ENCODE results near the gene SCARF1. TPM values are rescaled to one million over a fixed set of nuclear protein-coding genes. Genes with fewer than 3 reads are reported as not detected.

The SCARF1 gene
- total RNA-seq, 1 experiment from 2014 or later, result 2.2 TPM

DNA sequence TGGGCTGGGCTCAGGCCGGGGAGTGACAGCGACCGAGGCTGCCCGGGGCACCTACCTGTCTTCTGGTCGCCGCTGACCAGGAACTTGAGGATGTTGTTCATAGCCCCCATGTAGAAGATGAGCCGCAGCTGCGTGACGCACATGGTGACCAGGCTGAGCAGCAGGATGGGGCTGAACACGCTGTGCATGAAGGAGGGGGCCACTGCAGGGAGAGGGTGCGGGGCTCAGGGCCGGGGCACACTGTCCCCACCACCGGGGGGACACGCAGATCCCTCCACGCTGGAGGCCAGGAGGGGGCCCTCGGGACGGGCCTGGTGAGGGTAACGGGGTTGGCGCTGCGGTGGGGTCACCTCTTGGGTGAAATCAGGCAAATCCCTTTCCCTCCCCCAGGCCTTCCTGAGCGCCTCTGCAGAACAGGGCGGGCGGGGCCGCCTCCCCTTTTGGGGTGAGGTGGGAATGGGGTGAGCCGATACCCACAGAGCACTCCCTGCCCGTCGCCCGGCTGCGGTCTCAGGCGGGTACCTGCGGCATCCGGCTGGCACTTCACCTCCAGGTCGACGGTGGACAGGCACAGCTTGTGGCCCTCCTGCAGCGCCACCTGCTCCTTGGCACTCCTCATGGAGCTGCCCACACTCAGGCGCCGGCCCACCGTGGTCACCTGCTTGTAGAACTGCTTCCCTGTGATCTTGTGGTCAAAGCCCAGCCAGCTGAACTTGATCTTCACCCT, 54.6 kb downstream of the SCARF1 start:
- H3K27ac ChIP-seq, result peak overlapping the region; percentile 30; the same call in 1 of the 2 replicates
- H3K4me2 ChIP-seq, result peak overlapping the region; percentile 74
- no peaks in the 10 kb centered on the region for H3K79me2 ChIP-seq (ENCODE audit: low read depth)
- H3K36me3 ChIP-seq (ENCODE audit: low read depth), result no peaks in the 10 kb centered on the region
- peaks cover 30% of the 10 kb centered on the region for H3F3A ChIP-seq (ENCODE audit: insufficient read depth, low read depth)
- BruUV-seq (replicated peaks), result no TSS peak
- H2AFZ ChIP-seq, result no peak overlapping the region
- no peaks in the 10 kb centered on the region for H3K9me2 ChIP-seq (ENCODE audit: insufficient read depth)
- ChIA-PET CTCF (interaction anchor here (0.9 kb wide), 1 partner anchor 58 kb away, joined by 3 read pairs; no protein-coding TSS in a partner anchor), POLR2A (ENCODE audit: unreplicated experiment) (interaction anchor here (0.5 to 0.8 kb wide), 5 partner anchors 12 to 813 kb away, joined by 3 to 7 read pairs (median 4); partner anchors contain the start of gene RILP)
- no peaks in the 10 kb centered on the region for H3K27me3 ChIP-seq (ENCODE audit: insufficient read depth, low read depth)
- H3K4me3 ChIP-seq, result peak overlapping the region; percentile 19; the same call in 1 of the 2 replicates
- intact Hi-C loops (cut with micrococcal nuclease; ENCODE audit: unreplicated experiment), result loop anchor here (1.0 kb wide), 2 partner anchors 14 to 26 kb away; no protein-coding TSS in a partner anchor
- TF ChIP-seq EZH2 (IDR thresholded peaks at IDR 0.05; ENCODE audit: low read depth), result no peak
- TF ChIP-seq, protein P1, sequence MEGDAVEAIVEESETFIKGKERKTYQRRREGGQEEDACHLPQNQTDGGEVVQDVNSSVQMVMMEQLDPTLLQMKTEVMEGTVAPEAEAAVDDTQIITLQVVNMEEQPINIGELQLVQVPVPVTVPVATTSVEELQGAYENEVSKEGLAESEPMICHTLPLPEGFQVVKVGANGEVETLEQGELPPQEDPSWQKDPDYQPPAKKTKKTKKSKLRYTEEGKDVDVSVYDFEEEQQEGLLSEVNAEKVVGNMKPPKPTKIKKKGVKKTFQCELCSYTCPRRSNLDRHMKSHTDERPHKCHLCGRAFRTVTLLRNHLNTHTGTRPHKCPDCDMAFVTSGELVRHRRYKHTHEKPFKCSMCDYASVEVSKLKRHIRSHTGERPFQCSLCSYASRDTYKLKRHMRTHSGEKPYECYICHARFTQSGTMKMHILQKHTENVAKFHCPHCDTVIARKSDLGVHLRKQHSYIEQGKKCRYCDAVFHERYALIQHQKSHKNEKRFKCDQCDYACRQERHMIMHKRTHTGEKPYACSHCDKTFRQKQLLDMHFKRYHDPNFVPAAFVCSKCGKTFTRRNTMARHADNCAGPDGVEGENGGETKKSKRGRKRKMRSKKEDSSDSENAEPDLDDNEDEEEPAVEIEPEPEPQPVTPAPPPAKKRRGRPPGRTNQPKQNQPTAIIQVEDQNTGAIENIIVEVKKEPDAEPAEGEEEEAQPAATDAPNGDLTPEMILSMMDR (conservative IDR thresholded peaks at IDR 0.05), result no peak
- H3K4me1 ChIP-seq (replicated peaks; ENCODE audit: insufficient read depth), result peaks cover 24% of the 10 kb centered on the region
- H3K9me3 ChIP-seq (ENCODE audit: insufficient read depth, low read depth), result no peaks in the 10 kb centered on the region
- DNase-seq, result no peak
- 0 out of 2 replicates have a peak, but pooled peaks cover 4% of the 10 kb centered on the region for H4K20me1 ChIP-seq (ENCODE audit: insufficient read depth)

DNA sequence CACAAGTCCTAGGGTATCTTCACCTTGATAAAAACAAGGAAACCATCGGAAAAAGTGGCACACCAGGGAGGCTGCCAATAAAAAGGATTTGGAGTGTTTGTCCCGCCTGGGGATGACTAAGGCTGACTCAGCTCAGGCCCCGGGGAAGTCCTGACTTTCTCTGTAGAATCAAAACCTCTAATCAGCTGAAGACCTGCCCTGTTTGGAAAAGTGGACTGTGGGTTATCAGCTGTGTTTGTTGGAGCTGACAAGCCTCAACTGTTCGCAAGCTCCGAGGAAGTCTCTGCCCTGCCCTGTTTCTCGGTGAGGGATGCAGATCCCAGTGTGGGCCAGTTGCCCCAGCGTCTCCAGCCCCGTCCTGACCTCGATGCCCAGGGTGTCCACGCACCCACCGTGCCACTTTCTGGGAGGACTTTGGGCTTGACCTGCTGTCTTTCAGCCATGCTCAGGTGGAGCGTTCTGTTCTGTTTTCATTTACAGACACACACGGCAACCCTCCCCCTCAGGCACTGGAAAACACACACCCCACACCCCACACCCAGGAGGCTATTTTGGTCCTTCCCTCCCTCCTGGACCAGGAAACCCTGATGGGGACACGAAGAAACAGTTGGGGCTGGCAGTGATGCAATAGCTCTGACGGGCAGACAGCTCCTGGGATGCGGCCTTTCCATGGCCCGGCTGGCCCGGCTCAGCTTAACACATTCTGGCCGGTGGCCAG, 55.3 kb downstream of the SCARF1 start:
- TF ChIP-seq, protein P1 (conservative IDR thresholded peaks at IDR 0.05), result no peak
- no peak for TF ChIP-seq EZH2 (IDR thresholded peaks at IDR 0.05; ENCODE audit: low read depth)
- no peaks in the 10 kb centered on the region for H3K27me3 ChIP-seq (ENCODE audit: insufficient read depth, low read depth)
- BruUV-seq (replicated peaks), result no TSS peak
- intact Hi-C loops (cut with micrococcal nuclease; ENCODE audit: unreplicated experiment), result loop anchor here (1.0 kb wide), 2 partner anchors 13 to 27 kb away; no protein-coding TSS in a partner anchor
- peak overlapping the region; percentile 74 for H3K4me2 ChIP-seq
- H3K79me2 ChIP-seq (ENCODE audit: low read depth), result no peaks in the 10 kb centered on the region
- CTCF ChIA-PET, result interaction anchor here (0.5 to 0.9 kb wide), 3 partner anchors 16 to 167 kb away, joined by 3 read pairs; no protein-coding TSS in a partner anchor
- H3K4me1 ChIP-seq (replicated peaks; ENCODE audit: insufficient read depth), result peaks cover 24% of the 10 kb centered on the region
- no peaks in the 10 kb centered on the region for H3K9me2 ChIP-seq (ENCODE audit: insufficient read depth)
- H3K36me3 ChIP-seq (ENCODE audit: low read depth), result no peaks in the 10 kb centered on the region
- POLR2A ChIA-PET (ENCODE audit: unreplicated experiment), result interaction anchor here (0.5 to 0.8 kb wide), 6 partner anchors 11 to 814 kb away, joined by 3 to 7 read pairs (median 4); partner anchors contain the start of gene RILP
- peak; percentile 84 to 95 for DNase-seq
- H3F3A ChIP-seq (ENCODE audit: insufficient read depth, low read depth), result peaks cover 30% of the 10 kb centered on the region
- H2AFZ ChIP-seq, result no peak overlapping the region
- no peaks in the 10 kb centered on the region for H3K9me3 ChIP-seq (ENCODE audit: insufficient read depth, low read depth)
- 0 out of 2 replicates have a peak, but pooled peaks cover 4% of the 10 kb centered on the region for H4K20me1 ChIP-seq (ENCODE audit: insufficient read depth)
- H3K27ac ChIP-seq, result peak overlapping the region; percentile 30
- peak overlapping the region; percentile 19; the same call in 1 of the 2 replicates for H3K4me3 ChIP-seq

DNA sequence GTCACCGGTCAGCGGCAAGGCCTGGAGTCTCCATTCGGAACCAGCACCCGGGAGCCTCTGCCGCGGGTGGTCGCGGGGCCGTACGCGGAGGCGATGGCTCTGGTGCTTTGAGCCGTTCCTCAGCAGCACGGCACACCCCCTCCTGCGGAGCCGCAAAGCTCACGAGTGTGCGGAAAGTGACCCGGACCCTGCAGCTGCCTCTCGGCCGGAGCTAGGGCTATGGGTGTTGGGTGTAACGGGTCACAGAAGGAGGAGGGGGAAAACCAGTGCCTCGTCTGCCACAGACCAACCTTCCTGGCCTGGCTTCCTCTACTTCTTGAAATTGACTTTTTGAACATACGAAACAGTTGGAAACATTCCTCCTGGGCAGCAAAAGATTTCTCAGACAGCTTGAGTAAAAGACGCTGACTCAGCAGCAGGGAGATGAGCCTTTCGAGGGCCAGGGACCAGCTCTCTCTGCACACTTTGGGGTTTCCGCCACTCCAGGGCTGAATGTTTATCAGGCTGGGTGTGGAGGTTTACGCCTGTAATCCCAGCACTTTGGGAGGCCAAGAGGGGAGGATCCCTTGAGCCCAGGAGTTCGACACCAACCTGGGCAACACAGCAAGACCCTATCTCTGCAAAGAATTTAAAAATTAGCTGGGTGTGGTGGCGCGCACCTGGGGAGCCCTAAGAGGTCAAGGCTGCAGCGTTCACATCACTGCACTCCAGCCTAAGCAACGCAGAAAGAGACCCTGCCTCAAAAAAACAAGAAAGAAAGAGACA, 56.5 kb downstream of the SCARF1 start:
- Histone ChIP-seq H3K36me3 (ENCODE audit: low read depth) (no peaks in the 10 kb centered on the region), H3K4me1 (replicated peaks; ENCODE audit: insufficient read depth) (peaks cover 24% of the 10 kb centered on the region), H3K4me3 (no peak overlapping the region), H2AFZ (no peak overlapping the region), H3K27me3 (ENCODE audit: insufficient read depth, low read depth) (no peaks in the 10 kb centered on the region), H3F3A (ENCODE audit: insufficient read depth, low read depth) (peaks cover 30% of the 10 kb centered on the region), H3K9me2 (ENCODE audit: insufficient read depth) (no peaks in the 10 kb centered on the region), H3K4me2 (peak overlapping the region; percentile 74), H3K9me3 (ENCODE audit: insufficient read depth, low read depth) (no peaks in the 10 kb centered on the region), H3K79me2 (ENCODE audit: low read depth) (no peaks in the 10 kb centered on the region), H4K20me1 (ENCODE audit: insufficient read depth) (0 out of 2 replicates have a peak, but pooled peaks cover 4% of the 10 kb centered on the region), H3K27ac (no peak overlapping the region)
- DNase-seq, result no peak
- ChIA-PET CTCF (interaction anchor here (0.7 kb wide), 1 partner anchor 37 kb away, joined by 3 read pairs; no protein-coding TSS in a partner anchor), POLR2A (ENCODE audit: unreplicated experiment) (no interaction called here)
- BruUV-seq (replicated peaks), result no TSS peak
- TF ChIP-seq, protein P1 (conservative IDR thresholded peaks at IDR 0.05), result no peak
- TF ChIP-seq EZH2 (IDR thresholded peaks at IDR 0.05; ENCODE audit: low read depth), result no peak
- intact Hi-C loops (cut with micrococcal nuclease; ENCODE audit: unreplicated experiment), result no loop called here
